IMR-90 (cell line): Measurements from ENCODE around the gene TOX3. TPM values are rescaled to one million over a fixed set of nuclear protein-coding genes. Genes with fewer than 3 reads are reported as not detected.

Experiments
- ATAC-seq: fragments of 200-7000 bp; cut with Tn5 transposase; 2 replicates; pipeline ENCODE4 v1.9.1; 2020; ENCODE audit warnings: low read depth, mild to moderate bottlenecking, moderate library complexity
- BruUV-seq: library from RNA; stranded (reverse); fragments of 400-500 nt; replicated peaks from 2 replicates; lab custom pipeline; 2021; lab: Mats Ljungman, UMichigan
- CTCF ChIA-PET: fragments of 300-600 bp; formaldehyde crosslinking; extraction: SDS; loops from one replicate; lab custom pipeline; 2021; ENCODE audit warnings: antibody characterized with exemption; lab: Yijun Ruan, JAX
- POLR2A ChIA-PET: fragments of 300-600 bp; sonication (Branson Sonifier 250); formaldehyde crosslinking; loops from one replicate; lab custom pipeline; 2022; ENCODE audit warnings: antibody characterized with exemption; ENCODE audit not compliant: unreplicated experiment; lab: Charles Lee
- DNase-seq: peaks from one replicate; pipeline ENCODE4 v3.0.0; 2013
- H2AFZ ChIP-seq: replicated peaks from 2 replicates; pipeline ENCODE3; 2013; ENCODE audit warnings: low read length, mild to moderate bottlenecking; ENCODE audit not compliant: poor library complexity
- H2AK5ac ChIP-seq: 2 replicates; pipeline ENCODE4 v1.6.1; 2013; ENCODE audit warnings: low read depth, low read length, inconsistent platforms
- H2AK9ac ChIP-seq: replicated peaks from 2 replicates; pipeline ENCODE3; 2013; ENCODE audit warnings: mild to moderate bottlenecking, low read depth, low read length, moderate library complexity; ENCODE audit not compliant: poor library complexity
- H2BK120ac ChIP-seq: 2 replicates; pipeline ENCODE4 v1.6.1; 2013; ENCODE audit warnings: low read depth, low read length, inconsistent platforms
- H2BK15ac ChIP-seq: 3 replicates; pipeline ENCODE4 v1.6.1; 2013; ENCODE audit warnings: low read depth, low read length, inconsistent platforms
- H2BK20ac ChIP-seq: 2 replicates; pipeline ENCODE4 v1.6.1; 2013; ENCODE audit warnings: low read depth, mild to moderate bottlenecking, inconsistent platforms, low read length, moderate library complexity
- H2BK5ac ChIP-seq: 2 replicates; pipeline ENCODE4 v1.6.1; 2013; ENCODE audit warnings: mild to moderate bottlenecking, low read depth, low read length, inconsistent platforms; ENCODE audit not compliant: poor library complexity, severe bottlenecking
- H3K14ac ChIP-seq: replicated peaks from 2 replicates; pipeline ENCODE4 v1.6.1; 2013; ENCODE audit warnings: low read depth, low read length, inconsistent platforms
- H3K18ac ChIP-seq: 2 replicates; pipeline ENCODE4 v1.6.1; 2013; ENCODE audit warnings: low read depth, low read length, control low read depth
- H3K23ac ChIP-seq: 2 replicates; pipeline ENCODE4 v1.6.1; 2013; ENCODE audit warnings: low read depth, low read length, inconsistent platforms
- H3K27ac ChIP-seq: 2 replicates; pipeline ENCODE4 v1.5.1; 2013; ENCODE audit warnings: mild to moderate bottlenecking, control low read depth, low read length; ENCODE audit not compliant: insufficient read depth
- H3K27me3 ChIP-seq: 2 replicates; pipeline ENCODE4 v1.6.1; 2013; ENCODE audit warnings: low read length; ENCODE audit not compliant: control insufficient read depth, insufficient read depth
- H3K36me3 ChIP-seq: 2 replicates; pipeline ENCODE4 v1.6.1; 2013; ENCODE audit warnings: low read length, mixed read lengths; ENCODE audit not compliant: control insufficient read depth, insufficient read depth
- H3K4ac ChIP-seq: 2 replicates; pipeline ENCODE4 v1.6.1; 2013; ENCODE audit warnings: low read depth, low read length, inconsistent platforms
- H3K4me1 ChIP-seq: 2 replicates; pipeline ENCODE4 v1.6.1; 2013; ENCODE audit warnings: low read length, mixed read lengths; ENCODE audit not compliant: control insufficient read depth, insufficient read depth
- H3K4me2 ChIP-seq: 2 replicates; pipeline ENCODE4 v1.6.1; 2013; ENCODE audit warnings: low read depth, mild to moderate bottlenecking, control low read depth, low read length, moderate library complexity
- H3K4me3 ChIP-seq: 2 replicates; pipeline ENCODE4 v1.5.1; 2013; ENCODE audit warnings: low read depth, mild to moderate bottlenecking, control low read depth, low read length, moderate library complexity; ENCODE audit not compliant: insufficient read depth
- H3K56ac ChIP-seq: 2 replicates; pipeline ENCODE4 v1.6.1; 2013; ENCODE audit warnings: low read length, inconsistent platforms; ENCODE audit not compliant: insufficient read depth; ENCODE audit errors: extremely low read depth
- H3K79me1 ChIP-seq, 2 experiments: 2 replicates each; pipeline ENCODE4 v1.6.1; 2013; ENCODE audit warnings: low read length in 2 of 2, inconsistent platforms in 1 of 2, low read depth in 1 of 2
- H3K9ac ChIP-seq: 2 replicates; pipeline ENCODE4 v1.6.1; 2013; ENCODE audit warnings: low read depth, low read length, control low read depth
- H3K9me1 ChIP-seq: 2 replicates; pipeline ENCODE4 v1.6.1; 2013; ENCODE audit warnings: low read length, inconsistent platforms; ENCODE audit not compliant: insufficient read depth
- H3K9me3 ChIP-seq: 2 replicates; pipeline ENCODE4 v1.6.1; 2013; ENCODE audit warnings: low read length; ENCODE audit not compliant: control insufficient read depth, insufficient read depth
- H4K20me1 ChIP-seq: 2 replicates; pipeline ENCODE4 v1.6.1; 2013; ENCODE audit warnings: low read length, inconsistent platforms; ENCODE audit not compliant: insufficient read depth
- H4K5ac ChIP-seq: 2 replicates; pipeline ENCODE4 v1.6.1; 2013; ENCODE audit warnings: mild to moderate bottlenecking, low read depth, low read length, control low read depth
- H4K8ac ChIP-seq, 2 experiments: 2 replicates each; pipeline ENCODE4 v1.6.1; 2013; ENCODE audit warnings: low read depth in 2 of 2, low read length in 2 of 2, control low read depth in 1 of 2, inconsistent platforms in 1 of 2
- H4K91ac ChIP-seq: 2 replicates; pipeline ENCODE4 v1.6.1; 2013; ENCODE audit warnings: low read depth, low read length, inconsistent platforms; ENCODE audit not compliant: insufficient read depth
- BHLHE40 ChIP-seq: fragments of 150-350 bp; IDR thresholded peaks from 2 replicates; pipeline ENCODE4 v1.6.1; 2016; ENCODE audit warnings: mild to moderate bottlenecking, low read depth, low read length
- MAZ ChIP-seq: IDR thresholded peaks from 2 replicates; pipeline ENCODE4 v1.6.1; 2012; ENCODE audit warnings: low read depth, mild to moderate bottlenecking, low read length, improper control_type of control experiment, moderate library complexity, borderline replicate concordance
- MXI1 ChIP-seq: IDR thresholded peaks from 2 replicates; pipeline ENCODE4 v1.6.1; 2012; ENCODE audit warnings: low read depth, mild to moderate bottlenecking, low read length, moderate library complexity, borderline replicate concordance
- POLR2A ChIP-seq: IDR thresholded peaks from 2 replicates; pipeline ENCODE4 v1.6.1; 2012; ENCODE audit warnings: mild to moderate bottlenecking, low read depth, low read length
- RCOR1 ChIP-seq: IDR thresholded peaks from 2 replicates; pipeline ENCODE4 v1.6.1; 2012; ENCODE audit warnings: mild to moderate bottlenecking, low read length, improper control_type of control experiment; ENCODE audit not compliant: insufficient replicate concordance
- whole genome bisulfite sequencing, 2 experiments: methylation state at CpG; one replicate each; pipeline versions ENCODE4 v1.1.5 to v1.1.7; 2013; ENCODE audit warnings: missing lambda C conversion rate in 2 of 2; ENCODE audit not compliant: insufficient read length in 1 of 2; ENCODE audit errors: extremely low coverage in 2 of 2; 5-methylcytosine and 5-hydroxymethylcytosine counted together
- dilution Hi-C: fragments of 300-500 bp; cut with HindIII; formaldehyde crosslinking; loops from one replicate; pipeline ENCODE4 v1.14.3; 2018; ENCODE audit warnings: low sequenced_read_pairs; ENCODE audit not compliant: unreplicated experiment
- in situ Hi-C: fragments of 300-500 bp; cut with MboI; formaldehyde crosslinking; loops from 3 replicates; pipeline ENCODE4 v1.14.3; 2019; ENCODE audit warnings: low sequenced_read_pairs, inconsistent platforms, mixed read lengths
- intact Hi-C: fragments of 100-400 bp; cut with micrococcal nuclease; formaldehyde crosslinking; loops from 2 replicates; pipeline ENCODE4 v1.10.0; 2022
- polyA plus RNA-seq, 3 experiments: library from polyadenylated mRNA; depleted of rRNA; stranded (reverse); fragments of >200 nt; gene quantifications; 2 replicates each; pipeline ENCODE4 v1.2.3, GENCODE V29; 2012; ENCODE audit warnings: low replicate concordance in 1 of 3
- total RNA-seq: library from RNA; depleted of rRNA; stranded (reverse); fragments of >200 nt; gene quantifications from 2 replicates; pipeline ENCODE4 v1.2.3, GENCODE V29; 2012
- TF ChIP-seq, protein P1 (sequence below): fragments of 150-350 bp; IDR thresholded peaks from 2 replicates; pipeline ENCODE4 v1.6.1; 2016; ENCODE audit warnings: low read depth, mild to moderate bottlenecking, low read length, moderate library complexity, borderline replicate concordance
- TF ChIP-seq, protein P2 (sequence below): fragments of 150-350 bp; IDR thresholded peaks from 2 replicates; pipeline ENCODE4 v1.6.1; 2017; ENCODE audit warnings: mild to moderate bottlenecking, antibody characterized with exemption, low read length, low read depth

TOX3 gene
- total and polyA plus RNA-seq, 2 of the 4 experiments (the other 2 are of a cell fraction) = not detected

GRCh38 chr16:52393448-52393847 lies 153.5 kb downstream of the TOX3 start:
- intact Hi-C loops = no loop called here
- ChIA-PET POLR2A (no interaction called here), CTCF (no interaction called here)
- H3K9ac ChIP-seq = no peak overlapping the region
- no peak overlapping the region for H2AK9ac ChIP-seq
- no peaks in the 10 kb centered on the region for H3K36me3 ChIP-seq
- no peaks in the 10 kb centered on the region for H3K9me1 ChIP-seq
- H3K56ac ChIP-seq = no peak overlapping the region
- no peak overlapping the region for H3K18ac ChIP-seq
- dilution Hi-C loops = no loop called here
- H2BK120ac ChIP-seq = no peak overlapping the region
- in situ Hi-C loops = no loop called here
- no peaks in the 10 kb centered on the region for H3K79me1 ChIP-seq
- no TSS peak for BruUV-seq
- TF ChIP-seq, protein P1, sequence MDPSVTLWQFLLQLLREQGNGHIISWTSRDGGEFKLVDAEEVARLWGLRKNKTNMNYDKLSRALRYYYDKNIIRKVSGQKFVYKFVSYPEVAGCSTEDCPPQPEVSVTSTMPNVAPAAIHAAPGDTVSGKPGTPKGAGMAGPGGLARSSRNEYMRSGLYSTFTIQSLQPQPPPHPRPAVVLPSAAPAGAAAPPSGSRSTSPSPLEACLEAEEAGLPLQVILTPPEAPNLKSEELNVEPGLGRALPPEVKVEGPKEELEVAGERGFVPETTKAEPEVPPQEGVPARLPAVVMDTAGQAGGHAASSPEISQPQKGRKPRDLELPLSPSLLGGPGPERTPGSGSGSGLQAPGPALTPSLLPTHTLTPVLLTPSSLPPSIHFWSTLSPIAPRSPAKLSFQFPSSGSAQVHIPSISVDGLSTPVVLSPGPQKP = no peak
- TF ChIP-seq RCOR1 = no peak
- TF ChIP-seq BHLHE40 = no peak
- TF ChIP-seq, protein P2, sequence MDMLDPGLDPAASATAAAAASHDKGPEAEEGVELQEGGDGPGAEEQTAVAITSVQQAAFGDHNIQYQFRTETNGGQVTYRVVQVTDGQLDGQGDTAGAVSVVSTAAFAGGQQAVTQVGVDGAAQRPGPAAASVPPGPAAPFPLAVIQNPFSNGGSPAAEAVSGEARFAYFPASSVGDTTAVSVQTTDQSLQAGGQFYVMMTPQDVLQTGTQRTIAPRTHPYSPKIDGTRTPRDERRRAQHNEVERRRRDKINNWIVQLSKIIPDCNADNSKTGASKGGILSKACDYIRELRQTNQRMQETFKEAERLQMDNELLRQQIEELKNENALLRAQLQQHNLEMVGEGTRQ = no peak
- no peak for TF ChIP-seq MAZ
- no peak for TF ChIP-seq MXI1
- TF ChIP-seq POLR2A = no peak
- H2AFZ ChIP-seq = no peak overlapping the region
- no peak overlapping the region for H4K91ac ChIP-seq
- no peak overlapping the region for H2BK20ac ChIP-seq
- H3K27me3 ChIP-seq = no peaks in the 10 kb centered on the region
- H2BK5ac ChIP-seq = no peak overlapping the region
- ATAC-seq (no peak), DNase-seq (no peak)
- no peaks in the 10 kb centered on the region for H4K20me1 ChIP-seq
- no peak overlapping the region for H2BK15ac ChIP-seq
- H2AK5ac ChIP-seq = no peak overlapping the region
- H3K4ac ChIP-seq = no peak overlapping the region
- H3K9me3 ChIP-seq = 0 out of 2 replicates have a peak, but pooled peaks cover 3% of the 10 kb centered on the region
- H4K5ac ChIP-seq = no peak overlapping the region
- H3K23ac ChIP-seq = no peak overlapping the region
- H3K14ac ChIP-seq = no peak overlapping the region
- H3K4me1 ChIP-seq = no peaks in the 10 kb centered on the region
- WGBS, 2 experiments = no CpG with 5 or more reads among the region's 3 CpGs
- H3K27ac ChIP-seq = no peak overlapping the region
- H3K4me2 ChIP-seq = no peak overlapping the region
- no peak overlapping the region for H3K4me3 ChIP-seq
- no peak overlapping the region for H4K8ac ChIP-seq
